HL-60 (cell line): ENCODE measurements around the gene VAMP4.

Experiments
- CTCF ChIP-seq: IDR thresholded peaks from one replicate; pipeline ENCODE4 v1.5.1; 2011; ENCODE audit warnings: low read length, control low read depth, inconsistent platforms; ENCODE audit not compliant: insufficient read depth
- POLR2AphosphoS5 ChIP-seq: IDR thresholded peaks from 2 replicates; pipeline ENCODE4 v1.6.1; 2012; ENCODE audit warnings: low read depth
- SPI1 ChIP-seq: IDR thresholded peaks from 2 replicates; pipeline ENCODE4 v1.6.1; 2012; ENCODE audit warnings: low read depth, mild to moderate bottlenecking, borderline replicate concordance

GRCh38 chr1:171751221-171751620 is 9.4 kb upstream of the VAMP4 start:
- TF ChIP-seq CTCF (no peak), SPI1 (no peak), POLR2AphosphoS5 (no peak)
